Endothelial cell of hepatic sinusoid (primary cell): Measurements from ENCODE around the gene C21orf58.
"Not testable (repeated sequence)": the region's sequence is repeated elsewhere in the genome, so short reads cannot be mapped to it uniquely, and the experiment has no call there.

Source experiments
- in situ Hi-C: cut with HindIII; loops from 2 replicates; pipeline ENCODE4 v1.10.0; 2017; ENCODE audit warnings: low sequenced_read_pairs

The C21orf58 gene

DNA sequence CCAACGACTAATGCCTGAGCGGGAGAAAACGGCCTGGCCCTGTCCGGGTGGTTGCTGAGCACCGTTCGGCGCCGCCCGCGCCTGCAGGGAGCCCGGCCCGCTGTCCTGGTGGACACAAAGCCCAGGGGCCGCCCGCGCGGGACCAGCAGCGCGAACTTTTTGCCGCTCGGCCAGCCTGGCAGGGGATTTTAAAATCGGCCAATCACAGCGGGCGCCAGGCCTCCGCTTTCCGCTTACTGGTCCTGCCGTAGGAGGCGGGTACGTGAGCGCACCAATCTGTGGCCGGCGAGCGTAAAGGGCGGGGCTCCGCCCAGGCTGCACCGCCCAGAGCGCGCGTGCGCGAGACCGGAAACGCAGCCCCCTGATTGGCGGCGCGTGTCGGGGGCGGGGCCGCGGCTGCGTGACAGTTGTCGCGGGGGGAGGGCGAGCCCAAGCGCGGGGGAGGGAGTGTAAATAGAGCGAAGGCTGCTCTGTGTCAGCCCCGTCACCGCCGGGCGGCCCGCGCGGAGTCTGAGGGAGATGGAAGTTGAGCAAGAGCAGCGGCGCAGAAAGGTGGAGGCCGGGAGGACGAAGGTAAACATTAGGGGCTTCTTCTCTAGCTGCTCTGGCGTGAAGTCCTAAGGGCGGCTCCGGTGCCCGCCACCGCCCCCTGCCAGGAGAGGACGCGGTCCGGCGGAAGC is at the start of gene C21orf58, which contains the start of gene PCNT:
TSS of gene C21orf58 (minus strand) at position 161 of the 680 bp plus-strand sequence. CDS start 1,132 bp downstream, outside the sequence.
TSS of gene PCNT (plus strand) at position 447 of the 680 bp plus-strand sequence. CDS start at position 520, 73 bp downstream.
- in situ Hi-C loops, result no loop called here

DNA sequence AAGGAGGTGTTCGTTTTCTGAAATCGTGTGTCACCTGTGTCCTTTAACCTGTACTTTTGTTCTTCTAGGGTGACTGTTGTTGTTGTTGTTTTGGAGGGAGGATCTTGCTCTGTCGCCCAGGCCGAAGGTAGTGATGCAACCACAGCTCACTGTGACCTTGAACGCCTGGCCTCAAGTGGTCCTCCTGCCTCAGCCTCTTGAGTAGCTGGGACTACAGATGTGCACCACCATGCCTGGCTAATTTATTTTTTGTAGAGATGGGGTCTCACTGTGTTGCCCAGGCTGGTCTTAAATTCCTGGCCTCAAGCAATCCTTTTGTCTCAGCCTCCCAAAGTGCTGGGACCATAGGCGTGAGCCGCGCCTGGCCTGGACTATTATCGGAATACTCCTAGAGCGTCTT is 49.3 kb upstream of the C21orf58 start:
- in situ Hi-C loops, result not testable (repeated sequence)

DNA sequence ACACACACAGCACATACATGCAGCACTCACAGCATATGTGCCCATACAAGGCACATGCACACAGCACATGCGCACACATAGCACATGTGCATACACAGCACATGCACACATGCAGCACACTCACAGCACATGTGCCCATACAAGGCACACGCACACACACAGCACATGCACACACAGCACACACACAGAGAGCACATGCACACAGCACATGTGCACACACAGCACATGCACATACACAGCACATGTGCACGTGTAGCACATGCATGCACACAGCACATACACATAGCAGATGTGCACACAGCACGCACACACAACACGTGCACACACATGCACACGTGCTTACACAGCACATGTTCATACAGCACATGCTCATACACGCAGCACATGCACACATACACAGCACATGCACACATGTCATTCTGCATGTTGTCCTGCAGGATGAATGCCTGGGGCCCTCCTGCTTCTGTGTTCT is 48.4 kb upstream of the C21orf58 start:
- in situ Hi-C loops, result no loop called here

DNA sequence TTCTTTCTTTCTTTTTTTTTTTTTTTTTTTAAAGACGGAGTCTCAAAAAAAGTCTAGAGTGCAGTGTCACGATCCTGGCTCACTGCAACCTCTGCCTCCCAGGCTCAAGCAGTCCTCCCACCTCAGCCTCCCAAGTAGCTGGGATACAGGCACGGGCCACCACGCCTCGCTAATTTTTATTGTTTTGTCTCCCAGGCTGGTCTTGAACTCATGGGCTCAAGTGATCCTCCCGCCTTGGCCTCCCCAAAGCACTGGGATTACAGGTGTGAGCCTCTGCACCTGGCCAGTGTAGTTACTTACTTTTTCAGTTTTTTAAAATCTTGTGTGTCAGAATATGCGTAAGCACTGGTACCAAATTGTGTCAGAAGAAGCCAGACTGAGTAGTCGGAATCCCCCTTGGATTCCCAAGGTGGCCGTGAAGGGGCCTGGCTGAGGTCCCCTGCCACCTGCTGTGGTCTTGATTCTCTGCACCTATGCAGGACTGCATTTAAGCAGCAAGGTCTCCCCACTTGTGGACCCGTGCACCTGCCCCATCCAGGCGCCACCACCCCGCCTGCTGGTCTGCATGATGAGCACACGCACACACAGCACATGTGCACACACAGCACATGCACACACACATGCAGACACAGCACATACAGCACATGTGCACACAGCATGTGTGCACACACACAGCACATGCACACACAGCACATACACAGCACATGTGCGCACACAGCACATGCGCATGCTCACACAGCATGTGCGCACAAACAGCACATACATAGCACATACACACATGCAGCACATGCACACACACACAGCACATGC is 47.7 kb upstream of the C21orf58 start:
- in situ Hi-C loops, result no loop called here

DNA sequence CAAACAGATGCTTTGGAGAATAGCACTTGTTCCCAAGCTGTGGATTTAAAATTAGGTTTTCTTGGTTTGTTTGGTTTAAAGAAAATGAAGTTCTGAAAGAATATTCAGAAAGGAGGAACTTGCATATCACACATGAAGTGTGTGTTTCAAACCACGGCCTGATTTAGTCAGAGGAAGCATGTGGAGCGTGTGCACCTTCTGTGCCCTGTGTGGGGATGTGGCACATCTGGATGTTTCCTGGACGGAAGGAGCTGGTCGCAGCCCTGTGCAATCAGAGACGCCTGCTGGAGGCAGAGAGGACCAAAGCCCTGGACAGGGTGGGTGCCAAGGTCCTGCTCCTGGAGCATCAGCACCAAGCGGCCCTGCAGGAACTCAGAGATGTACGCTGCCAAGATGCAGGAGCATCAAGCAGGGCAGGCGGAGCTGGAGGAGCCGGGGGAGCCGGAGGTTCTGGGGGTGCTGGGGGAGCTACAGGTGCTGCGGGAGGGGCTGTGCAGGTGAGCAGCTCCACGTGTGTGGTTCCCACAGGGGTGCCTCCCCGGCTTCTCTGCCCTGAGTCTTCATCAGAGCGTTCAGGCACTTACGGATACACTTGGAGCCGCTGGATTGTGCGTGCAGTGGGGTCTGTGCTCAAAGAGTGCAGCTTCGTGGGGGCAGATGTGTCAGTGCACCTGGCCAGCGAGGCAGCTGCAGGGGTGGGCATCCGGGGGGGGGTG is 46.0 kb upstream of the C21orf58 start:
- in situ Hi-C loops, result no loop called here

DNA sequence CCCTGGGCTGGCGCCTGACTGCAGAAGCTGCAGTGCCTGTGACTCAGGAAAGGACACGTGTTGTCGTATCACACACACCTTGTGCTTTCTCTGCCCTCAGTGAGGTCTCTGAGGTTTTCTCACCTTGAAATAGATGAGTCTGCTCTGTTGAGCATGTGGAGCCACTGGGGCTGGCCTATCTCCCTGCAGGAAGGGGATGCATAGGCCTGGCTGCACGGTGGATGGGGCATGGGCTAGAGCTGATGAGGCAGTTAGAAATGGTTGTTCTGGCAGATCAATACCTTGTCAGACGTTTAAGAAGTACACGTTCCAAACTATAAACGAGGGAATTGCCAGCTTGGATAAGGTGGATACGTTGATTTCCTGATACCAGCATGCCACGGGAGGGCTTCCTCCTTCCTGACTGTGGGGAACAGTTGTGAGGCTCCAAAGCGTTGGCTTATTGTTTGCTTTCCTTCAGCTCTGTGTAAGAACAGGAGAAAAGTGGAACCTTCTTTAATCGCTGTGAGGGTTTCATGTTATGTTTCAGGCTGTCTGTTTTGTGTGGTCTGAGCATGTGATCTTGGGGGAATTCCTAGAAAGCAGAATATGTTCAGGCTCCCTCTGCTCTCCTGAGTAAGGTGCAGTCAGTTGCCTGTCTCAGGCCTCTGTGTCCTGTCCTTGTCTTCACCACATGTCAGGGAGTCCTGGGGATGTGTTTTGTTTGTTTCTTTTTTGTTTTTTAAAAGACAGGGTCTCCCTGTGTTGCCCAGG is 45.0 kb upstream of the C21orf58 start:
- in situ Hi-C loops, result no loop called here

DNA sequence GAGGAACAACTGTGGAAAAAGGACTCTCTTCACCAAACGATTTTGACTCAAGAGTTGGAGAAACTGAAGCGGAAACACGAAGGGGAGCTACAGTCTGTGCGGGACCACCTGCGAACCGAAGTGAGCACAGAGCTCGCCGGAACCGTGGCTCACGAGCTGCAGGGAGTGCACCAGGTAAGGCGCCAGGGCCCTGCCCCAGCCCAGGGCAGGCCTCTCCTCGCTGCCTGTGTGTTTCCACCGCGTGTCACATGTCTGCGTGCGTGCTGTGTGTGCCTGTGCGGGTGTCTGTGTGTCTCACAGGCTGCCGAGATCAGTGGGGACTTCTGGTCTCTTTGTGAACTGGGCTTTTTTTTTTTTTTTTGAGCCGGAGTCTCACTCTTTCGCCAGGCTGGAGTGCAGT is 43.3 kb upstream of the C21orf58 start:
- in situ Hi-C loops, result no loop called here

DNA sequence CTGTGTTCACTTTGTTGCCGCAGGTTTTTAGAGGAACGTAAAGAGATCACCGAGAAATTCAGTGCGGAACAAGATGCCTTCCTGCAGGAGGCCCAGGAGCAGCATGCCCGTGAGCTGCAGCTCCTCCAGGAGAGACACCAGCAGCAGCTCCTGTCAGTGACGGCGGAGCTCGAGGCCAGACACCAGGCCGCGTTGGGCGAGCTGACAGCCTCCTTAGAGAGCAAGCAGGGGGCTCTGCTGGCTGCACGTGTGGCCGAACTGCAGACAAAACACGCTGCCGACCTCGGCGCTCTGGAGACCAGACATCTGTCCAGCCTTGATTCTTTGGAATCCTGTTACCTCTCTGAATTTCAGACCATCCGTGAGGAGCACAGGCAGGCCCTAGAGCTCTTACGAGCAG is 42.9 kb upstream of the C21orf58 start:
- in situ Hi-C loops, result no loop called here

DNA sequence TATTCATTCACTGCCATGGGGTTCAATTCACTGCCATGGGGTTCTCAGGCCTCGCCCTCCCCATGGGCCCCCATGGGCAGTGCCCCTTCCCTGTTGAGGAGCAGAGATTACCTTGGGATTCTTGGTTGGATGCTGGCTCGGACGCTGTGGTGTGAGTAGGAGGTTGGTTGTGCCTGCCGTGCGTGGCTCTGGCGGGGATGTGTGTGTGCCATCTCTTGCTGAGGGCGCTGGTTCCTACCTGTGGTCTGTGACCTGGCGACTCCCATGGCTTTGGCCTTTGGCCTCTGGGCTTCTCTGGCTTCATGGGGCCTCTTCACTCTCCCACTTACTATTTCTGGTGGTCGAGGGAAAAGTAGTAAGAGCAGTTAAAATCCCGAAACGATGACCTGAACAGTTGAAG is 42.4 kb upstream of the C21orf58 start:
- in situ Hi-C loops, result no loop called here

DNA sequence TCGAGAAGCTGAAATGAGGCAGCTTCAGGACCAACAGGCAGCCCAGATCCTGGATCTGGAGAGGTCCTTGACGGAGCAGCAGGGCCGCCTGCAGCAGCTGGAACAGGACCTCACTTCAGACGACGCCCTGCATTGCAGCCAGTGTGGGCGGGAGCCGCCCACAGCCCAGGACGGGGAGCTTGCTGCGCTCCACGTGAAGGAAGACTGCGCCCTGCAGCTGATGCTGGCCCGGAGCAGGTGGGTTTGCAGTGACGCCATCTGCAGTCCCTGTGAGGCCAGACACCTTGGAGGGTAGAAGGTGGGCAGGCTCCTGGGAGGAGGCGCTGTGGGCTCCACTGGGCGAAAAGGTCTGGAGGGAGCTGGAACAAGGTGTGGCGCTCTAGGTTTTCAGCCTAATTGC is 40.0 kb upstream of the C21orf58 start:
- in situ Hi-C loops, result no loop called here

DNA sequence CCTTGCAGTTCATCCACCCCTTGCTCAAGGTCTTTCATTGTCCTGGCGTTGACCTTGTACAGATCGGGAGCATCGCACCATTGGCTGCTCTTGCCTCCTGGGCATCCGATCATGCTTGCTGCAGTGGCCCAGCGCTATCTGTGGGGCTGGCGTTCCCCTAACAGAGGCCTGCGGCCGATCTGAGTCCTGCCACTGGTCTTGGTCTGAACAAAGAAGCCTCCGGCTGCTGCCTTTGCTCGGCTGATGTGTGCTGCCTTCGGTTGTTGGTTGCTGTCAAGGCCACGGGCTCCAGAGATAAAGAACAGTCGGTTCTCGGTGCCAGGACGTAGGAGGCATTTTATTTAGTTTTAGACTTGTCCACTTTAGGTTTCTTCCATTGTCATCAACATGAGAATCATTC is 39.3 kb upstream of the C21orf58 start:
- in situ Hi-C loops, result no loop called here

DNA sequence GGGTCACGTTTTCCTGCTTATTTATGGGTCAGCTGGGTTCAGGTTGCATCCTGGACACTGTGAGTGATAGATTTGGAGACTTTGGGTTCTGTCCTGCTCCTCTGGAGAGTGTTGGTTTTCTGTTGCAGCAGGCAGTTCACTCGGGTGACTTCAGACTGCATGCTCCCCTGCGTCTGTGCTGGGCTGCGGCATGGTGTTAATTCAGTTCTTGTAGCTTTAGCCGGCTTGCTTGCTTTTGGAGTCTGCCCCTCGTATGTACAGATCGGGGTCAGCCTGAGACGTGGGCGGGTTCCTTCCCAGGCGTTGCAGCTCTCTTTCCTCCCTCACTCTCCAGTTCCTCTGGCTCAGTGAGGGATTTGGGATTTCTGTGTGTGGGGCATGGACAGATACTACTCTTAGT is 38.3 kb upstream of the C21orf58 start:
- in situ Hi-C loops, result no loop called here

DNA sequence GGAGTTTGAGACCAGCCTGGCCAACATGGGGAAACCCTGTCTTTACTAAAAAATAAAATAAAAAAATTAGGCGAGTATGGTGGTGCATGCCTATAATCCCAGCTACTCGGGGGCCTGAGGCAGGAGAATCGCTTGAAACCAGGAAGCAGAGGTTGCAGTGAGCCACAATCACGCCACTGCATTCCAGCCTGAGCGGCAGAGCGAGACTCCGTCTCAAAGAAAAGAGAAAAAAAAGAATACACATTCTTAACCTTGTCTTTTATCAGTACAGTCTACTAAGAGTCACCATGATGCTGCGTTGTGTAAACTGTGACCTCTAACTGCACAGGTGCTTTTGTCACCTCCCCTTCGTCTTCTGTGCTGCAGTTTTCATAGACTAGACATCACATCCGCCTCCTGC is 37.5 kb upstream of the C21orf58 start:
- in situ Hi-C loops, result no loop called here

DNA sequence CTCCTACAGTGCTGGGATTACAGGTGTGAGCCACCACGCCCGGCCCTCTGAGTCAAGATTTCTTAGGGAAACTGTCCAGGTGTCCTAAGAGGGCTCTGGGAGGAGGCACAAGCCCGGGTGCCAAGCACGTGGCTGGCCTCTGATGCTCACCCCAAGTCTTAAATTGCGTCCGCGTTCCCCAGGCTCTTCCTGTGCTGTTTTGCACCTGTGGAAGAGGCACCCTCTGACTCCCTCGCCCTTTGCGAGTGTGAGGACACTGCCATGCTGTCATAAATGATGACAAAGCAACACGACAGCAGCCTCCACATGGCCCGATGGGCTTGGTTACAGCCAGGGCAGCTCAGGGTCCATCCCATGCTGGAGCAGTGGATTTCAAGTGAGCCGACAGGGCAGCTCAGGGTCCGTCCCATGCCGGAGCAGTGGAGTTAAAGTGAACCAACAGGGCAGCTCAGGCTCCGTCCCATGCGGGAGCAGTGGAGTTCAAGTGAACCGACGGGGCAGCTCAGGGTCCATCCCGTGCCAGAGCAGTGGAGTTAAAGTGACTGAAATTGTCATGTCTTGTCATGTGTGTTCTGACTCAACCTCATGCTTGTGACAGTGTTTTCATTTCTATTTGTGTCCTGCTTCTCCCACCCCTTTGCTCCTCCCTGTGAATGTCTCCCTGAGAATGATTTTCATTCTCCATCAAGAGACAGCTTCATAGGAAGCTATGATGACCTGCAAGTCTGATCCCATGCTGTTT is 34.2 kb upstream of the C21orf58 start:
- in situ Hi-C loops, result no loop called here

DNA sequence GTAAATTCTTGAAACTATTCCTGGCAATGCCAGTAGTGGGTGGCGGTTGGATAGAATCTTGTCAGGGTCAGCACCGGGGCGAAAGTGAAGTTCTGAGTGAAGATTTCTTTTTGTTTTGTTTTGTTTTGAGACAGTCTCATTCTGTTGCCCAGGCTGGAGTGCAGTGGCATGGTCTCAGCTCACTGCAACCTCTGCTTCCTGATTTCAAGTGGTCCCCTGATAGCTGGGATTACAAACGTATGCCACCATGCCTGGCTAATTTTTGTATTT is 33.6 kb upstream of the C21orf58 start:
- in situ Hi-C loops, result no loop called here

DNA sequence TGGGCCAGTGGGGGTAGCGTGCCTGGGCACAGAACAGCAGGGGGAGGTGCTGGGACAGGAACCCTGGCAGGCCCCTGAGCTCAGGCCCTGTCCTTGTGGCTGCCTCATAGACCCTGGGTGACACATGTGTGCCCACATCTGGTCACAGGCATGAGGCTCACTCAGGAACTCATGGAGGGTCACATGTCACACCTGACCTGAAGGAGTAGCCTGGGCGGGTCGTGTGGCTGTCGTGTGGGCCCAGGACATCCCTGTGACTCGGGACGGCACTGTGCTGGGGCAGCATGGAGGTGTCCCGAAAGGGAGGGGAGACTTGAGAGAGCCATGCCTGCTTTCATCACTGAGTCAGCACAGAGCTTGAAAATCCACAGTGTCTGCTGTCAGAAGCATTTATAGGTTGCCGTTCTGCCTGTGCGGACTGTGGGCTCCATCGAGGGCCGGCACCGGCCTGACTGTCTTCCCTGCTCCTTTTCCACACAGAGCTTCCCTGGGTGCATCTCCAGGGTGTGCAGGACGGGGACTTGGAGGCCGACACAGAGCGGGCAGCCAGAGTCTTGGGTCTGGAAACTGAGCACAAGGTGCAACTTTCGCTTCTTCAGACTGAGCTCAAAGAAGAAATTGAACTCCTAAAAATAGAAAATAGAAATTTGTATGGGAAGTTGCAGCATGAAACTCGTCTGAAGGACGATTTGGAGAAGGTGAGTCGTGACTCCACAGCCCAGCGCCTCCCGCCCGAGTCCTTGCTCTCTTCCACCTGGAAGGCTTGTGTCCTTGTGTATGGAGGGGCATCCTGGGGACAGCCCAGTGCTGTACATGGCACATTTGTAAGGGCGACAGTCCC is 33.0 kb upstream of the C21orf58 start:
- in situ Hi-C loops, result no loop called here

DNA sequence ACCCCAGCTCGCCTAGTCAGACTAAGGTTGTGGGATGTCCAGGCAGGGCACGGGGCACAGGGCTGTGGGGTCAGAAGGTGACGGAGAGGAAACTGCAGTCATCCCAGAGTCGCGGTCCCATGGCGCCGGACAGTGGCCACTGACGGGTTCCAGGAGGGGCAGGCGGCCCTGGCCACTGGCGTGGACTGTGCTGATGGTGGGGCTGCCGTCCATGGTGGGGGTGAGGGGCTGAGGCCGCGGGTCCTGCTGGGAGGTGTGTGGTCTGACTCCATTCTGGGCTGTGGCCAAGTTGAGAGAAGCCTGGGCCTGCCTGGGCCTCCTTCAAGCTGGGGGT is 32.3 kb upstream of the C21orf58 start:
- in situ Hi-C loops, result no loop called here

DNA sequence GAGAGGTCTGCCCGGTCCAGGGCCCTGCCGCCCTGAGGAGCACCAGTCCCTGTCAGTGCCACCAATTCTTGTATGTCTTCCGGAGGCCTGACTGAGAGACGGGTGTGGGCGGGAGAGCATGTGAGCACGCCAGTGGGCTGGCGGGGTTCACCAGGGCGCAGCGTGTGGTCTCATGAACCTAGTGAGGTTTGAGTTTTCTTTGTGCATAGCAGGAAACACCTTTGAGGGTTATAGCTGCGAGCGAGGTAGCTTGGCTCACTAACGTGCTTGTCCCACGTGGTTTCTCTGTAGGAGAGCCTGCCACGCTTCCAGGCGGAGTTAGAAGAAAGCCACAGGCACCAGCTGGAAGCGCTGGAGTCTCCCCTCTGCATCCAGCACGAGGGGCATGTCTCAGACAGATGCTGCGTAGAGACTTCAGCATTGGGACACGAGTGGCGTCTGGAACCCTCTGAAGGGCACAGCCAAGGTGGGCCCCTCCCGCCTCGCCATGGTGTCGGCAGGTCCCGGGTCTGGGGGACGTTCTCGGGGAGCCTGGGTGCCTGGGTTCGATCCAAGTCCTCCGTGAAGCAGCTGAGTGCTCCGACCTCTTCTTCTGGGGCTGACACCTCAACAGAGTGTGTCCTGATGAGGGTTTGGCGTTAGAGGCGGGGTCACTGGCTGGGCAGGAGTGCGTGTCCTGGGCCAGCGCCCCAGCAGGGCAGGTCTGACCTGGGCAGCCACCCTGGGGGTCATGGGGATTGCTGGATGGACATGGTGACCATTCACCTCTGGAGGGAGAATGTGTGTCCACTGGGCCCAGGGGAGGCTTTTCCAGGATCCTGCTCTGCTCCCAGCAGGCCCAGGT is 31.7 kb upstream of the C21orf58 start:
- in situ Hi-C loops, result no loop called here

DNA sequence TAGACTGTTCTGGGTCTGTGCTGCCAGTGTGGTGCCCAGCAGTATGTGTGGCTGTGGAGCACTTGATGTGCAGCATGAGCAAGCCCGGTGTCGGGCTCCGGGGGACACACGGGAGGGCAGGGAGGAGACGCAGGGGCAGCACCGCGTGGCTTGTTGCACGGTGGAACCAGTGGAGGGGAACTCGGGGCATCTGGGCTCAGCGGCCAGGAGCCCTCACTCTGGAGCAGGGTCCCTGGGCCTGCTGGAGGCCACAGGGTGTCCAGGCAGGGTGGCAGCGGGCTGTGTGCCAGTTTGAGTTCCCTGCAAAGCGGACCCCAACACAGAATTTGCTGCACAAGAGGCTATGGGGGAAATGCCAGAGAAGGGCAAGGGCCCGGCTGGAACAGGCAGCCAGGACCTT is 30.8 kb upstream of the C21orf58 start:
- in situ Hi-C loops, result loop anchor here (5.0 kb wide), 2 partner anchors 33 to 73 kb away; no protein-coding TSS in a partner anchor
